Fibroblast of skin of back (primary cell): ENCODE measurements around the gene C2CD2.

Experiments
- DNase-seq: peaks from one replicate; pipeline ENCODE4 v3.0.0-alpha.2; 2013

Gene C2CD2

DNA sequence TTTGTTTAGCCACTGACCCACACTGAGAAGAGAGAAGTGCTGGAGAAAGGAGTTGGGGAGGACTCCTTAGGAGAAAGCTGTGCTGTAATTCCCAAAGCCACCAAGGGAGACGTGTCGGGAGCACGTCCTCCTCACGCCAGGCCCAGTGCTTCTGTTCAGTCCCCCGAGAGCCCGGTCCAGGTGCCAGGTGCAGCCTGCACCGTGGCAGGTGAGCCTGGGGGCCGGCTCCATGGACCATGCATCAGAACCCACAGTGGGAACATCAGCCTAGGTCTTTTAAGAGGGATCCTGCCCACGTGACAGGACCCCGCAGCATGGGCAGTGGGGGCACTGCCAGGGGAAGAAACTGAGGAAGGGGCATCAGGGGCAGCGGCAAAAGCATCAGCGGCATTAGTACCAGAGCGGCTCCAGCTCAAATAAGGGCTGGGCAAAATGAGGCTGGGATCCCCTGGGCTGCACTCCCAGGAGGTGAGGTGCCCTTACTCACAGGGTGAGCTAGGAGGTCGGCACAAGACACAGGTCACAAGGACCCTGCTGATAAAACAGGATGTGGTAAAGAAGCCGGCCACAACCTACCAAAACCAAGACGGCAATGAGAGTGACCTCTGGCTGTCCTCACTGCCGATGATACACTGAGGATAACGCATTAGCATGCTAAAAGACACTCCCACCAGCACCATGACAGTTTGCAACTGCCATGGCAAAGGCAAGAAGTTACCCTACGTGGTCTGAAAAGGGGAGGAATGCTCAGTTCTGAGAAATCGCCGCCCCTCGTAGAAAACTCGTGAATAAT is 50.1 kb downstream of the C2CD2 start:
- DNase-seq: no peak

DNA sequence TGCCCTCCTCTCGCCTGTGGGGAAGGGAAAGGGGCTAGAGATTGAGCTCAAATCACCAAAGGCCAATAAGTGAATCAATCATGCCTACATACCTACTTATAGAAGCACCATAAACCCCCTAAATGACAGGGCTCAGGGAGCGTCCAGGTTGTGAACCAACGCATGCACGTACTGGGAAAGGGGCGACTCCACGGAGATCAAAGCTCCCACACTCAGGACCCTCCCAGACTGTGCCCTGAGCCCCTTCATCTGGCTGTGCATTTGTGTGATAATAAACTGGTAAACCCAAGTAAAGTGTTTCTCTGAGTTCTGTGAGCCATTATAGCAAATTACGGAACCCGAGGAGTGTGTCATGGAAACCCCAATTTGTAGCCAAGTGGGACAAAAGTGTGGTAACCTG is 50.9 kb downstream of the C2CD2 start:
- no peak for DNase-seq

DNA sequence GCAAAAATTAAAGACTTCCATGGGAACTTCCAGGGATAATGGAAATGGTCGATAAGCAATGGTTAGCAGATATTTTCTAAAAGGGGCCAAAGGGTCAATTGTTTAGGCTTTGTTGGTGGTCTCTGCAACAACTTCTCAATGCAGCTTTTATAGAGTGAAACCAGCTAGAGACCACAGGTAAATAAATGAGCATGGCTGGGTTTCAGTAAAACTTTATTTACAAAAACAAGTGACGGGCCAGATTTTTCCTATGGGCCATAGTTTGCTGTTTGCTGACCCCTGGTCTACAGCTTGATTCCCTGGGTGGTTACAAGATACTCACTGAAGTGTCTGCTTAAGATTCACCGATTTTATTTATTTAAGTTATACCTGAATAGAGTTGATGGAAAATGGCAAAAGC is 52.0 kb downstream of the C2CD2 start:
- DNase-seq: no peak

DNA sequence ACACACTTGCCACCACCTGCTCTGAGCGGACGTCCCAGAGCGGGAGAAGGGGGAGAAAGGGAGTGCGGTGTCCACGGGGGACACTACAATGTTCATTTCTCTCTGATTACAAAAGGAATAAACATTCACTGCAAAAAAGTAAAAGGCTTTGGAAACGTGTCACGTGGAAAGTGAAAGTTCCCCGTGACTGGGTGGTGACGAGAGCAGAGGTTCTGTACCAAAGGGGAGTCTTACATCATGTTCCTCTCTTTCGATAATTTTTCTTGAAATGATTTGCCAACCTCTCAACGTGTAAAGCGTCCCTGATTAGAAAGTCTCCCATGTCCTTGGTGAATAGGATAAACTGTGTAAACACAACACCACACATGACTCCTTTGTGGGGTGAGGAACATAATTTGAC is 52.7 kb downstream of the C2CD2 start:
- DNase-seq: no peak

DNA sequence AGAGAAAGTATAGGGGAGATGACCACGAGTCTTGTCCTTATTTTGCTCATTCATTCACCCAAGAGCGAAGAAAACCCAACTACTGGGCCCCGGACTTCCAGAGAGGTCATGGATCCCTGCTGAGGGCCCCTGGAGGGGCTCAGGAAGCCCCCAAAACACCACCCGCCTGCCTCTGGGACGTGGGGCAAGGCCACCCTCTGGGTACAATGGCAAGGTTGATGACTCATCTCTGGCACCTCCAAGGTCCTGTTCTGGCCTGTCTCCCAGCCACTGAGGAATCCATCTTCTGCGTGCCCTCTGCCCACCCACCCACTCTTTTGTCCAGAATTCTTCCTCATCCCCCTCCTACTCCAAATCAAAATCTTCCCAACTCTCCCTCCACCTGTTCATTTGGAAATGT is 53.4 kb downstream of the C2CD2 start:
- DNase-seq: no peak

DNA sequence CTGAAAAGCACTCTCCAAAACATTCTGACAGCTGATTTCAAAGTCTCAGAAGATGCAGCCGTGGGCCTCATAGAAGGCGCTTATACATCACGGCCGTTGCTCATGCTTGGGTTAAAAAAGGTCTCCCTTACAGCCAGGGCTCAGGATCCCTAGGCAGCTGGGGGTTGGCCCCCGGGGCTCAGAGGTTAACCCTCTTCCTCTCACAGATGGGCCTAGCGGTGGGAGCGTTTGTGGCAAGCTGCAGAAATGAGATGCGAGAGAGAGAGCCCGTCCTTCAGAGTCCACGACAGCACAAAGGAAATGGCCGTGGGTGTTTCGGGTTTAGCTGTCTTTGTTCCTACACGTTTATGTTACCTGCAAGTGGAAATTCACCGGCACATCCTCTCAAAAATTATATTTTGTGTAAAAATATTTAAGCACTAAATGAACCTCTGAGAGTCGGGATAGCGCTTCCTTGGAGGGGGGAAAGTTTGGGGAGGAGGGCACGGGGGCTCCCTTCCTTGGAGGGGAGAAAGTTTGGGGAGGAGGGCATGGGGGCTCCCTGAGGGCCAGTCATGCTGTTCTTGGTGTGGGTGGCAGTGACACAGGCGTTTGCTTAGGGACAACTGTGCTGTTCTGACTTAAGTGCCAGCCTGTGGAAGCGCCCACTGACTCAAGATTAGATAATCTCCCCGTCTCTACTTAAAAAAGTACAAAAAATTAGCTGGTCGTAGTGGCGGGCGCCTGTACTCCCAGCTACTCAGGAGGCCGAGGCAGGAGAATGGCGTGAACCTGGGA is 54.2 kb downstream of the C2CD2 start:
- no peak for DNase-seq

DNA sequence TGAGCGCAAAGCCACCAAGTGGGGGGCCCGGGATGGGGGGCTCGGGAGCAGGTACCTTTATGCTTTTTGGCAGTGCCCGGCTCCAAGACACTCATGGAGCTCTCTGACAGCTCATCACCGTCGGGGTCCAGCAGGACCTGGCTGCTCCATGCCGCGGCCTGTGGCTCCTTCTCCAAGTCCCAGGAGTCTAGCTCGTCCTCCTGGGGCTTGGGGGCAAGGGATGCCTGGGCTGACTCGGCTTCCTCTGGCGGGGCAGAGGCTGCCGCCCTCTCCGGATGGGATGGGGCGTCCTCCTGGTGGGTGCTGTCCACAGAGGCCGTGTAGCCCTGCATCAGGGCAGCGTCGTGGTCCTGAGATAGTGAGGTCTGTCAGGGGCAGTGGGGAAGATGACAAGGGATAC is 54.8 kb downstream of the C2CD2 start:
- no peak for DNase-seq

DNA sequence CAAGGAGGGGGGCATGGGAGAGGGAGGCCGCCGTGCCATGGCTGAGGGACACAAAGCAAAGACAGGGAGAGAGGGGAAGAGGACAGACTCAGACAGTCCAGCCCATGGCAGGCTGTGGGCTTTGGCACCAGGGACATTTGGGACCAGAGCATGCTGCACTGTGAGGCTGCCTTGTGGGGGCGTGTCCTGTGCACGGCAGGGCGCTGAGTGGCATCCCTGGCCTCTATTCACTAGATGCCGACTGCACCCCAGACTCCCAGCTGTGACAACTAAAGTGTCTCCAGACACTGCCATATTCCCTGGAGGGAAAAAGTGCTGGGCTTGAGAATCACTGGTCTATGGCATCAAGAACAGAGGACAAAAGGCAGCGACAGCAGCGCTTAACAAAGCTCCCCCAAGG is 56.1 kb downstream of the C2CD2 start:
- DNase-seq: no peak

DNA sequence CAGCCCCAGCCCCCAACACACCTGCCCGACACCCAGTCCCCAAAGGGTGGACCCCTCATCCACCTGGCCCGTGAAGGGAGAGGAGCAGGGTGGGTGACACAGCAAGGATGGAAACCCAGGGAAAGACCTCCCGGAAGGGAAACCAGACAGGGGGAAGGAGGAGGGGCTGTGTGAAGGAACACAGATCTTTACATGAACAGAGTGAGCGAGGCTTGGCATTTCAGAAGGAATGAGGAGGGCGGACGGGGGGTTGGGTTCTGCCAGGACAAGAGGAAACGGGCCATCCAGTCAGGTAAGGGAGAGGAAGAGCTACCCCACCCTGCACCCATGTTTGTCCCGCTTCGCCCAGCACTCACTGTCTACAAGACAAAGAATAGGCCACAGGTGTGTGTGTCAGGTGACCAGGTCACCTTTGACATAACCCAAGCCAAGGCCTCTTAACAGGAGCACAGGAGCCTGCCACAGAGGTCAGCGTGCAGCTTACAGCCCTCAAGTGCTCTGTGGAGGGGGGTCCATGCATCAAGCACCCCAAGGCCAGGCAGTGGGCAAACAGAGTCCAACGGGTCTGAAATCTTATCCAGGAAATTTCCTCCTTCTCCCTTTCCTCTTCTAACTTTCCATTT is 56.7 kb downstream of the C2CD2 start:
- no peak for DNase-seq

DNA sequence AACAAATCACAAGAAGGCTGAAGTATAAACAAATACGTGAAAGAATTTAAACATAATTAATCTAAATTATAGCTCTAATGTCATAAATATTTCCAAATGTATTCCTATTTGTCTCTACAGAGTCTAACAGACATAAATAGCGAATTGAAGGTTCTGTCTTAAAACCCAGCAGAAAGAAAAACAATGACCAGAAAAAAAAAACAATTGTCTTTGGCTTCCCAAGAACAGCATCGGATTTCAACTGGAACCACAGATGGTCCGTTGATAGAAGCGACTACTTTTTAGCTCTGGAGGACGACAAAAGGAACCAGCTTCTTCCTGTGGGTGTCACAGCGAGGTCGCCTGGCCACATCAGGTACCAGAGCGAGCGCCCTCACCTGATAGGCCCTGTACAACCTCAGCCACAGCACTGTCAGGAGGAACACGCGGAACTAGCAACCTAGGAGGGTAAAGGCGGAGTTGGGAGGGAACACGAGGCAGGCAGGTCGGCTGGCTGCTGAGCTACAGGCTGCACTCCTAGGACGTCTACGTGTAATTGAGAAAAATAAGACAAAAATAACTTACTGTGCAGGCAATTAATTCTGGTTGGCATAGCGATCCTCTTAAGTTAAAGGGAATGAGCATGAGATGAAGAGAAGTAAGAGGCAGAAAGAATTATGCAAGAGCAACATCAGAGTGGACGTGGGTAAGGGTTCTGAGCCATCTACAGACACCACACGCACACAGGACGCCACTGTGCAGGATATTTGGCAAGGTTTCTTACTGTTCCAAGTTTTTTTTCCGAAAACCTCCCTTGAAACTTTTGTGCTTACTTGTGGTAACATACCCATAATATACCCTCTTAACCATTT is 58.0 kb downstream of the C2CD2 start:
- DNase-seq: peak; percentile 44

DNA sequence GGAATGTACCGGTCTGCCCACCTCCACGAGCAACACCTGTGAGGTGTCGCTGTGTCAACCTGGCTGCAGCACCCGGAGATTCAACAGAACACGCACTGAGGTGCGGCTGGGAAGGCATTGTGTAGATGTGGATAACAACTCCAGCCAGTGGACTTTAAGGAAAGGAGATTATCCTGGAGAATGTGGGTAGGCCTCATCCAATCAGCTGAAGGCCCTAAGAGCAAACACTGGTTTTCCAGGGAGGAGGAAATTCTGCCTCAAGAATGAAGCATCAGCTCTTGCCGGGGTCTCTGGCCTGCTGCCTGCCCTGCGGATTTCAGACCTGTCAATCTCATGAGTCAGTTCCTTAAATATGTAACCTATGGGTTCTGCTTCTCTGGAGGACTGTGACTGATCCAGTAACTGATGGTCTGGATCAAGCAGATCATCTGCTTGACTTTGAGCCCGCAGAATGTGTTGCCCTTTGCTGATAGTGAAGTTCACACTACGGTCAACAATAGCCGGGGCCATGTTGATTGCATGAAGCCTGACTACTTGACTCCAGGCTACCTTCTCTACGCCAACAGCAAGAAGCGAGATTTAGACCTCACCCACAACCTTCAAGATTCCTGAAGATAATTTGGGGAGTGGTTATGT is 58.8 kb downstream of the C2CD2 start:
- peak; percentile 86 for DNase-seq

DNA sequence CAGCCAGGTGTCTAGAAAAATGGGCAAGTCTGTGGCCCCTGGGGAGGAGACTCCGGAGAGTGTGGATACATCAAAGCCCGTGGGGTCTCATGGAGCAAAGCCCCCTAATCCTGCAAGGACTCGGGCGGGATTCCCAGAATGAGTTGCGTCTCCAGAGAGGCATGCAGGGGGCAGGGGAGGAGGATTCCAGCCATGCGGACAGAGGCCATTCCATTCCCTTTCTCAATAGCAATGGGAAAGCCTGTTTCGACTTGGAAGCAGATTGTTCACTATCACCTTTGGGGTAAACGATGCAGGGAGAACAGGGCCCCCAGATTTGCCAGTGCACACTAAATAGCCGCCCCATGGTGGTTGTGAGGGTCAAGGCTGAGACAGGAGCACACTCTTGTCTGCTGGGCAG is 59.3 kb downstream of the C2CD2 start:
- no peak for DNase-seq

DNA sequence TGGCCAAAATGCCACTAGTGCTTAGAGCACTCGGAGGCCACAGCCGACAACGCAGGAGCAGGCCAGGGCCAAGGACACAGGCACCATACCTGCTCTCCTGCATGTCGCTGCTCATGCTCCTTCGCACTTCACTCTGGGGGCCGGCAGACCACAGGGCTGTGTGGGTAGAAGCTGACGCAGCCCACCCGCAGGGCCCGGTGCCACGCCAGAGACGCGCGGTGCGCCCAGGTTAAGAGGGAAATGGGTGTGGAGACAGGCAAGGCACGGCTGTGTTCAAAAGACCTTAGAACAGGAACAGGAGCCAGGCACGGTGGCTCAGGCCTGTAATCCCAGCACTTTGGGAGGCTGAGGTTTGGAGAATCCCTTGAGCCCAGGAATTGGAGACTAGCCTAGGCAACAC is 61.1 kb downstream of the C2CD2 start:
- DNase-seq: no peak

DNA sequence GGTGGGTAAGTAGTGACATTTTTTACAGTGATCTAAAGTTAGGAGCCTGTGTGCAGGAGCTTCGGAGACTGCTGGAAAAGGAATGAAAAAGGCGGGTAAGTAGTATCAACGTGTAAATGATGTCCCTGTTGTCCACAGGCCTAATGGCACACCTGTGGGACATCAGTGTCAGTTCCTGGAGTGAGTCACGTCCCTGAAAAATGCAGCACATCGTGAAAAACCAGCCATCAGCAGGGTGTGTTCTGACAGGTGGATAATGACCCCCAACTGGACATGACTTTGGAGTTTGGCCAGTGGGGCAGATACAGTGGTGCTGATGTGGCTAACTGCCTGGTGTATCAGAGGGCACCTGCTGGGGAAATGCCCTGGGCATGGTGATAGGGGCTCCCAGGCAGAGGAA is 62.7 kb downstream of the C2CD2 start:
- no peak for DNase-seq

DNA sequence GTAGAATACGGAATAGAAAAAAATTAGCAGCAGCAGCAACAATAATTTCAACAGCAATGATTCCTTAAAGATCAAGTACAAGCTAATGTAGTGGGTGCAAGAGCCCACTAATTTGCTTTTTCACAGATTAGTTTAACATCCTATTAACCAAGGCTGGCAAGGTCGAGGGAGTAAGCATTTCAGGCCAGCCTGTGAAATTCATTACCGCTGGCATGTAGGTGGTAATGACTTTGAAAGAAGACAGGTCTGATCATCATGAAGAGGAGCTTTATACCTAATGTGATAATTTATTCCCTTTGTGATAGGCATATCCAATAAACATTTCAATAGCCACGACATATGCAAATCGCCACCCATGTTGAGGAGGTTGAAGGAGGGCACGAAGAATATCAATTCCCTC is 63.5 kb downstream of the C2CD2 start:
- no peak for DNase-seq

DNA sequence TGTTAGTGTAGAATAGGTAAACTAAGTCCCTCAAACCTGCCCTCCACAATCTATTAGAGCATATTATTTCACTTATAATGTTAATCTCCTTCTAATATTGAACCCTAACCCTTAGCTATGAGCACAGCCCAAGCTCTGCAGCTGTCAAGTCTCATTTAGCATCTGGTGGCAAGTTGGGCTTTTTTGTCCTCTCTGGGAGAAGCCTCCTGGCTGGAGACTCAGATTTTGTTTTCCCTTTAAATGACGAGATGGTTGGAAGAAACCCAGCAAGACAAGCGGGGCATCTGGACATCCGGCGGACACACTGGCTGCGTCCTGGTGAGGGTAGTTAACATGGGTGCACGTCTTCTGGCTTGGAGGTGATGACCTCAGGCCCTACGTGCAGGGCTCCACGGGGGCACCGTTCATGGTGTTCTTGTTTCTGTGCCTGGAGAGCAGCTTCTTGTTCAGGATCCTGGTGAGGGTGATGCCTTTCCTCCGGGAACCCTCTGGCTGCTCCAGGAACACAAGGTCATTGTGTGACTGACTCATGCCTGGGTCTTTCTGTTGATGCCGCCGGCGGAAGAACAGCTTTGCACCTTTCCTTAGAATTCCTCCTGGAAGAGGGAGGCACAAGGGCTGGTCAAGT is 65.0 kb downstream of the C2CD2 start:
- DNase-seq: no peak

DNA sequence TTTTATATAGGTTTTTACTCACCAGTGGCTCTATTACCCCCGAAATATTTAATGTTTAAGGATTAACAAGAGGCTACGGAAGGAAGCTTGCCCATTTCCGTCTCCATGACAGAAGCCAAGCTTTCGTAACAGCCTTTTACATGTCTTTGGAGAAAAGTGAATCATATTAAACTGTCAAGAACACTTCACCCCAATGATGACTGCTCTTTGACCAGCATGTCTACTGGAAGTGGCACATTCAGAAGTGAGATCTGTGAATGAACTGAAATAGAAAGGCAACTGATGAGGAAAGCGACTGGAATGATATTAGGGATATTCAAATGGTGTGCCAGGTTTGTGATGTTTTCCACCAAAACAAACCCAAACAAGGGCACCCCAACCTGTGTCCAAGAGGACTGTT is 66.2 kb downstream of the C2CD2 start:
- no peak for DNase-seq

DNA sequence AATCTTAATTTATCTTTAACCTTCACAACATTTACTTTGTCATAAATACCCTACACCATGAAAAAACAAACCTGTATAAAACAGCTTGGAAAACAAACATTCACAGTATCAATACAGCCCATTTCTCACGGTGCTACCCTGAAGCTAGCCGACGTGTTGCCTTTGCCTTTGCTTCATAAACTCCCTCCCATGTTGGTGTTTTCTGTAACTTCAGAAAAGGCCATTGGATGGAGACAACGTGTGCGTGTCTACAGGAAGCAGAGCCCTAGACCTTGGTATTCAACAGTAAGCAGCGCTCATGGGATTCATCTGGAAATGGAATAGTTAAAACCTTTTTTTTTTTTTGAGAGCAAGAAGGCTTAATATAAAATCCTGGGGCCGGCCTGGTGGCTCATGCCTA is 67.5 kb downstream of the C2CD2 start:
- no peak for DNase-seq

DNA sequence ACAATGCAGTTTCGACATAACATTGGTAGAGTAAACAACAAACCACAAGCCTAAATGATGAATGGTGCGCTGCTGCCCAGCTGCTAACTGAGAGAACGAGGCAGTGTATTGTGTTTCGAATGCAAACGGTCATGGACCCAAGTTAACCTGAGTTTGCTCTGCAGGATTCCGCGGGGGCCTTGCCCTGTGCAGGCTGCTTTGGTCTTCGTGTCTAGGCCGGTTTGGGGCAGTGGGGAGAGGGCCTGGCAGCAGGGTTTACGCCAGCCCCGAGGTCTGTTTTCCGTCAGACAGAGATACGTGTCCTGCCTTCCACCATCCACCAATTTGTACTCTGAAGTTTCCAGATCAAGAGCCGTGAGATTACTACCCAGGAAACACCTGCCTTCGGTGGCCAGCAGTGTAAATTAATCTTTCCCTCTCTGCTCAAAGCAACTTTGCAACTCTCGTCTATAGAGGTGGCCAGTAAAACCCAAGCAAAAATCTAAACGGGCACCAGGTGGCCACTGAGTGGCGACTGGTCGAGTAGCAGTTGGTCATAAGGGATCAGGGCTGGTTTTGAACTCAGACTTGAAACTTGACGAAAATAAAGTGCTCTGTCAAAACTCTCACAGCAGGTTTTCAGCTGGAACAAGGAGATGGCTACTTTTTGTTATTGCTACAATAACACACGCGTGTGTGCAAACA is 68.3 kb downstream of the C2CD2 start:
- DNase-seq: no peak

DNA sequence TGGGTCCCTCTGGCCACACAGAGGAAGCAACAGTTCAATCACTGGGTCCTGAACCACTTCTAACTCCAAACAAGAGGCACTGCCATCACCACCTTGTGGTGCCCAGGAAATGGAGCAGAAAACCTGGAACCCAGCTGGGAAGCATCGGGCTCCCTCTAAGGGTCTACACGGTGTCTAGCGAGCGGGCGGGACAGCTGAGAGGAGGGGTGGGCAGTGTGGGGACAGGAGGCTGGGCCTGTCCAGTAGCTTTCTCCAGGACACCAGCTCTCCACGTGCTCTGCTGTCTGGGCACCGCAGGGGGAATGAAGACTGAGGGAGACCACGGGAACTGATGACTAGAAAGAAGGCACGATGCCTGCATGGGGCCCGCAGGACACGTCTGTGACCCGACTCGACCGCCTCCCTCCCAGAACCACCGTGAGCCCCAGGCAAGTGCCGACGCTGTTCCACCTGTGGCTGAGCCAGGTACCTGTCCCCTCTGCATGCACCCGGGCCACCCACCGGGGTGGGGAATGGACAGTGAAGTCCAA is 69.3 kb downstream of the C2CD2 start:
- no peak for DNase-seq

DNA sequence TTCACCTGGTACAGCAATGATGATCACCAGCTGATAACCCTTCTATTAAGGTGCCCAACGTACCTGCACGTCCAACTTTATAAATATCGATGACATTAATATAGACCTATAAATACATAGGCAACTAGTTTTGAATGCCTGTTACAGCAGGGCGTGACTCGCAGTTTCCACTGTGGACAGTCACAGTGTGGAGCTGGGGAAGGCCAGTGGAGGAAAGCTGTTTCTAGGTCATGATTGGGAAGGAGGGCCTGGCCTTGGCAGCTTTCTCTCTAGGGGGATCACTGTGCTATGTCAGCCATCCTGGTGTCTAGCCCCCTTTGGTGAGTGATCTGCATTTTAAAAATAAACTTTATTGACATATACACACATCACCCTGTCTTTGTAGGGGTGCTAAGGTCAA is 70.2 kb downstream of the C2CD2 start:
- no peak for DNase-seq
